GM21528 (cell line): ENCODE measurements around the gene DYNC1LI2.
A peak's percentile ranks its signal among the peaks of the same experiment; 100 is the strongest.
"Not testable (repeated sequence)": the region's sequence is repeated elsewhere in the genome, so short reads cannot be mapped to it uniquely, and the experiment has no call there.

Source experiments
- ATAC-seq: cut with Tn5 transposase; IDR thresholded peaks from one replicate; pipeline ENCODE4 v1.9.1; 2021; ENCODE audit warnings: mild to moderate bottlenecking, moderate library complexity; ENCODE audit not compliant: unreplicated experiment, low FRiP score

Gene DYNC1LI2

GRCh38 chr16:66701026-66701425, 50.4 kb downstream of the DYNC1LI2 start:
- no peak for ATAC-seq

GRCh38 chr16:66699898-66700297, 51.5 kb downstream of the DYNC1LI2 start:
- ATAC-seq, result no peak

GRCh38 chr16:66698046-66698445, 53.4 kb downstream of the DYNC1LI2 start:
- no peak for ATAC-seq

- ATAC-seq, result peak; percentile 82
Measured at GRCh38 chr16:66696669-66697630, 54.5 kb downstream of the DYNC1LI2 start, which contains the start of gene CMTM4. TSS of gene CMTM4 (minus strand) at chr16:66696743. CDS start at chr16:66696525, 218 bp downstream.

GRCh38 chr16:66695935-66696668, 55.3 kb downstream of the DYNC1LI2 start:
- ATAC-seq, result peak; percentile 51

- no peak for ATAC-seq
Measured at GRCh38 chr16:66695471-66695934, 55.9 kb downstream of the DYNC1LI2 start.

- no peak for ATAC-seq
Measured at GRCh38 chr16:66693149-66693548, 58.3 kb downstream of the DYNC1LI2 start.

- no peak for ATAC-seq
Measured at GRCh38 chr16:66692341-66692740, 59.1 kb downstream of the DYNC1LI2 start.

GRCh38 chr16:66691234-66691633, 60.2 kb downstream of the DYNC1LI2 start:
- no peak for ATAC-seq

- no peak for ATAC-seq
Measured at GRCh38 chr16:66690106-66690847, 61.1 kb downstream of the DYNC1LI2 start.

- ATAC-seq, result no peak
Measured at GRCh38 chr16:66689282-66689681, 62.1 kb downstream of the DYNC1LI2 start.

- no peak for ATAC-seq
Measured at GRCh38 chr16:66687906-66688625, 63.3 kb downstream of the DYNC1LI2 start.

- ATAC-seq, result not testable (repeated sequence)
Measured at GRCh38 chr16:66685501-66686115, 65.8 kb downstream of the DYNC1LI2 start.

GRCh38 chr16:66682271-66682670, 69.1 kb downstream of the DYNC1LI2 start:
- no peak for ATAC-seq

- no peak for ATAC-seq
Measured at GRCh38 chr16:66681676-66682075, 69.7 kb downstream of the DYNC1LI2 start.

GRCh38 chr16:66678337-66678736, 73.1 kb downstream of the DYNC1LI2 start:
- ATAC-seq, result no peak

- no peak for ATAC-seq
Measured at GRCh38 chr16:66677836-66678235, 73.6 kb downstream of the DYNC1LI2 start.

GRCh38 chr16:66677179-66677578, 74.2 kb downstream of the DYNC1LI2 start:
- no peak for ATAC-seq

- no peak for ATAC-seq
Measured at GRCh38 chr16:66676599-66676998, 74.8 kb downstream of the DYNC1LI2 start.
